ENCODE results near the gene TNFRSF6B. TPM values are rescaled to one million over a fixed set of nuclear protein-coding genes. Genes with fewer than 3 reads are reported as not detected.
A peak's percentile ranks its signal among the peaks of the same experiment; 100 is the strongest.

The TNFRSF6B gene
- total RNA-seq, 4 donors from 2014 or later = 2.1 to 16.1 (median 11.1) TPM

DNA sequence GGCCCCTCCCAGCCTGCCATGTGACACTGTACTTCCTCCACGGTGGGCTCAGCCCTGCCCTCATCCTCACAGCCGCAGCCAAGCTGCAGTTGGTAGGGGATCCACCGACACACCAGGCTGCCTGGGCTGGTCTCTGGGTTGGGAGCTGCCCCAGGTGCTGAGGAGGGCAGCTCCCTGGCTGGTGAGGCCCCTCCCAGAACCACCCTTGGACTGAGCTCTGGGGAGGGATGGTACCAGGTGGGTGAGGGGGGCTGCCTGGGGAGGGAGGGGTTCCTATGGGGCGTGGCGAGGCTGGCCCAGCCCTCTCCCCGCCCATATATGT is 185 bp upstream of the TNFRSF6B start:
- H3K36me3 ChIP-seq = peaks cover 4% of the 10 kb centered on the region
- H3K4me1 ChIP-seq = peaks cover 74% of the 10 kb centered on the region
- no peaks in the 10 kb centered on the region for H3K27me3 ChIP-seq
- WGBS = 0% methylated on average over 3 of the region's 6 CpGs
- DNase-seq (ENCODE audit: low spot score in 2 of 2) = peak in 1 of 2 donors; percentile 66
- H3K27ac ChIP-seq = no peak overlapping the region
- H3K9me3 ChIP-seq = no peaks in the 10 kb centered on the region
- TF ChIP-seq POLR2AphosphoS5 (IDR thresholded peaks at IDR 0.05) = no peak
- H3K4me3 ChIP-seq = peak overlapping the region; percentile 47

DNA sequence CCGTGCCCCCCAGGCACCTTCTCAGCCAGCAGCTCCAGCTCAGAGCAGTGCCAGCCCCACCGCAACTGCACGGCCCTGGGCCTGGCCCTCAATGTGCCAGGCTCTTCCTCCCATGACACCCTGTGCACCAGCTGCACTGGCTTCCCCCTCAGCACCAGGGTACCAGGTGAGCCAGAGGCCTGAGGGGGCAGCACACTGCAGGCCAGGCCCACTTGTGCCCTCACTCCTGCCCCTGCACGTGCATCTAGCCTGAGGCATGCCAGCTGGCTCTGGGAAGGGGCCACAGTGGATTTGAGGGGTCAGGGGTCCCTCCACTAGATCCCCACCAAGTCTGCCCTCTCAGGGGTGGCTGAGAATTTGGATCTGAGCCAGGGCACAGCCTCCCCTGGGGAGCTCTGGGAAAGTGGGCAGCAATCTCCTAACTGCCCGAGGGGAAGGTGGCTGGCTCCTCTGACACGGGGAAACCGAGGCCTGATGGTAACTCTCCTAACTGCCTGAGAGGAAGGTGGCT is 960 bp downstream of the TNFRSF6B start:
- H3K27ac ChIP-seq = no peak overlapping the region
- WGBS = no CpG with 5 or more reads among the region's 7 CpGs
- H3K27me3 ChIP-seq = no peaks in the 10 kb centered on the region
- peaks cover 64% of the 10 kb centered on the region for H3K4me1 ChIP-seq
- TF ChIP-seq, protein P1, sequence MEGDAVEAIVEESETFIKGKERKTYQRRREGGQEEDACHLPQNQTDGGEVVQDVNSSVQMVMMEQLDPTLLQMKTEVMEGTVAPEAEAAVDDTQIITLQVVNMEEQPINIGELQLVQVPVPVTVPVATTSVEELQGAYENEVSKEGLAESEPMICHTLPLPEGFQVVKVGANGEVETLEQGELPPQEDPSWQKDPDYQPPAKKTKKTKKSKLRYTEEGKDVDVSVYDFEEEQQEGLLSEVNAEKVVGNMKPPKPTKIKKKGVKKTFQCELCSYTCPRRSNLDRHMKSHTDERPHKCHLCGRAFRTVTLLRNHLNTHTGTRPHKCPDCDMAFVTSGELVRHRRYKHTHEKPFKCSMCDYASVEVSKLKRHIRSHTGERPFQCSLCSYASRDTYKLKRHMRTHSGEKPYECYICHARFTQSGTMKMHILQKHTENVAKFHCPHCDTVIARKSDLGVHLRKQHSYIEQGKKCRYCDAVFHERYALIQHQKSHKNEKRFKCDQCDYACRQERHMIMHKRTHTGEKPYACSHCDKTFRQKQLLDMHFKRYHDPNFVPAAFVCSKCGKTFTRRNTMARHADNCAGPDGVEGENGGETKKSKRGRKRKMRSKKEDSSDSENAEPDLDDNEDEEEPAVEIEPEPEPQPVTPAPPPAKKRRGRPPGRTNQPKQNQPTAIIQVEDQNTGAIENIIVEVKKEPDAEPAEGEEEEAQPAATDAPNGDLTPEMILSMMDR (IDR thresholded peaks at IDR 0.05) = no peak
- TF ChIP-seq POLR2AphosphoS5 (IDR thresholded peaks at IDR 0.05) = no peak
- TF ChIP-seq EP300 (IDR thresholded peaks at IDR 0.05) = no peak
- TF ChIP-seq POLR2A (IDR thresholded peaks at IDR 0.05) = no peak
- H3K36me3 ChIP-seq = peaks cover 4% of the 10 kb centered on the region
- peak overlapping the region; percentile 47 for H3K4me3 ChIP-seq
- no peaks in the 10 kb centered on the region for H3K9me3 ChIP-seq
- peak in 1 of 2 donors; percentile 65 for DNase-seq (ENCODE audit: low spot score in 2 of 2)

- WGBS = 69% methylated on average over 37 of the region's 40 CpGs
Observed at GRCh38 chr20:63697868-63698545, 1.6 kb downstream of the TNFRSF6B start.

GRCh38 chr20:63698739-63699465 is 2.5 kb downstream of the TNFRSF6B start:
- TF ChIP-seq POLR2A (IDR thresholded peaks at IDR 0.05) (no peak), EP300 (IDR thresholded peaks at IDR 0.05) (no peak), POLR2AphosphoS5 (IDR thresholded peaks at IDR 0.05) (peak in 1 of 3 donors; percentile 37)
- TF ChIP-seq, protein P1 (IDR thresholded peaks at IDR 0.05) = no peak
- H3K4me1 ChIP-seq = peaks cover 57% of the 10 kb centered on the region
- peak overlapping the region; percentile 47 for H3K4me3 ChIP-seq
- WGBS = 30% methylated on average over 11 of the region's 19 CpGs
- H3K9me3 ChIP-seq = no peaks in the 10 kb centered on the region
- peak overlapping the region; percentile 86 for H3K27ac ChIP-seq
- peaks cover 10% of the 10 kb centered on the region for H3K36me3 ChIP-seq
- DNase-seq (ENCODE audit: low spot score in 2 of 2) = peak in 1 of 2 donors; percentile 77
- no peaks in the 10 kb centered on the region for H3K27me3 ChIP-seq

More at GRCh38 chr20:63697868-63698545, 1.6 kb downstream of the TNFRSF6B start:
- Histone ChIP-seq H3K27me3 (no peaks in the 10 kb centered on the region), H3K4me3 (peak overlapping the region; percentile 47), H3K9me3 (no peaks in the 10 kb centered on the region), H3K27ac (no peak overlapping the region), H3K36me3 (peaks cover 4% of the 10 kb centered on the region), H3K4me1 (peaks cover 58% of the 10 kb centered on the region)
- DNase-seq (ENCODE audit: low spot score in 2 of 2) = peak in 1 of 2 donors; percentile 65
- TF ChIP-seq EP300 (IDR thresholded peaks at IDR 0.05) = no peak
- TF ChIP-seq POLR2A (IDR thresholded peaks at IDR 0.05) = no peak
- TF ChIP-seq, protein P1 (IDR thresholded peaks at IDR 0.05) = no peak
- TF ChIP-seq POLR2AphosphoS5 (IDR thresholded peaks at IDR 0.05) = no peak

DNA sequence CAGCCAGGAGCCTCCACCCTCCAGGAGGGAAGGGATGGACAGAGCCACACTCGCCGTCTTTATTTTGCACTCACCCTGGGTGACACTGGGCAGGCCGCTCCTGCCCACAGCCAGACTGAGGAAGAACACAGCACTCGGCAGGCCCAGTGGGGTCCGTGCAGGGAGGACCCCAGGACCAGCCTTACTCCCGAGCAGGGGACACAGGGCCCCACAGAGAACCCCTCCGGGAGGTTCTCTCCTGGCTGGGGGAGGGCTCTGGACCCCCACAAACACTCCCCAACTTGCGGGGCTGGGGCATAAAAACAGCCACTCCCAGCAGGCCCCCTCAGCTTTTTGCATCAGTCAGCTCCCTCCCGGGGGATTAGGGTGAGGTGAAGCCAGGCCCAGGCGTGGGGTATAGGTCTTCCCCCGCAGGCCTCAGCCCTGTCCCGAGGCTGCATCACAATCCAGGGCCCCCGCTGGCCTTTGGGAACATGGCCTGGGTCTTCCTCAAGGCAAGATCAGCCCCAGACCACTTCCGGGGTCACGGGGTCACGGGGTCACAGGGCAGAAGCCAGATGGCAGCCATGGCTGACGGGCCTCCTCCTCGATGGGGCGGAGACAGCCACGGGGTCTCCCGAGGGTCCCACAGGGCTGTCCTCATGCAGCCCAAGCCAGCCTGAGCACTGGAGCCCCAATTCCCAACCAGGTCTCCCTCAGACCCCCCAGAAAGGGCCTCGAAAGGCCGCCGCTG is 3.2 kb downstream of the TNFRSF6B start:
- H3K36me3 ChIP-seq = peaks cover 17% of the 10 kb centered on the region
- no peak overlapping the region for H3K4me3 ChIP-seq
- H3K27ac ChIP-seq = peak overlapping the region; percentile 86
- H3K4me1 ChIP-seq = peaks cover 55% of the 10 kb centered on the region
- H3K9me3 ChIP-seq = no peaks in the 10 kb centered on the region
- WGBS = 67% methylated on average over 8 of the region's 24 CpGs
- H3K27me3 ChIP-seq = no peaks in the 10 kb centered on the region
- TF ChIP-seq, protein P1 (IDR thresholded peaks at IDR 0.05) = no peak
- peak; percentile 75 for DNase-seq (ENCODE audit: low spot score in 2 of 2)

All from suprapubic skin (tissue), 4 donors.